ENCODE measurements around the gene PITPNC1. TPM values are rescaled to one million over a fixed set of nuclear protein-coding genes. Genes with fewer than 3 reads are reported as not detected.

Gene PITPNC1
- total and polyA plus RNA-seq, 2 of the 13 experiments (the other 11 are each of a cell fraction or from before 2014, with no cell fraction given) = 4.1 to 5.7 TPM

DNA sequence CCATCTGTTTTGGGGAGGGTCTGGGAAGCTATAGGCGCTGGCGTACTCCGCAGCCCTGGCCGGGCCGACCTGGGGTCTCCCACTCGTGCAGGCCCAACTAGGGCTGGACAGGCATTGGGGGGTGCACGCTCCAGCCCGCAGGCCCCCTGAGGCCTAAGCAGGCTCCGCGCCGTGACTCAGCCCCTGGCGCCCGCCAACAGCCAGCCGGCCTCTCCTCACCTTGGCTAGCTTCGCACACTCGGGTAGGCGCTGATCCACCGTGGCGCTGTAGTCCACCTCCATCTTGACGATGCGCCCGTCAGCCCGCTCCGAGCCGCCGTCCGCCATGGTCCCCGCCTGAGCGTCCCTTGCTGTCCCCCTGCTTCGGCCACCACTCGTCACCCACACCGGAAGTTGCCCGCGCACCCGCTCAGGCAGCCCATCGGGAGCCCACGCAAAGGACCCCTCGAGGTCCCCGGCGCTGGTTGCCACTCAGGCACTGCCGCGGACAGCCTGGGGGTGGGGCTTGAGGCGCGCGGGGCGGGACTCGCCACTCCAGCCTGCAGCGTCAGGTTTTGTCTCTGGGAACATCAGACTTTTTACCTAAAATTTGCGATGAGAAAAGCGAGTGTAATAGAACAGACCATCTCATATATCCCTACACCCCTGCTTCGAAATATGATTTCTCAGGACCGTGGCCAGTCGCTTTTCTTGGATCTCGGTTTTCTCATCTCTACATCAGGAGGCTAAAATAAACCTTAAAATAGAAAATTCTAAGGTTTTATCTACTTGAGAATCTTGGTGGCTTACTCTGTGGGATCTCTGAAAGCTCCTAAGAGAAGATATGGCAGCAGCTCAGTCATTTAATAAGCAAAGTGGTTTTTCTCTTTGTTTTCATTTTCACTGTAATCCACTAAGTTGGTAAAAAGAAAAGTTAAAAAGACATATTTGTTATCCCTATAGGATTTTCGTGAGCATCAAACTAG, 10.6 kb upstream of the PITPNC1 start, which contains the start of gene PSMD12 (continued):
- TF ChIP-seq, protein P1, sequence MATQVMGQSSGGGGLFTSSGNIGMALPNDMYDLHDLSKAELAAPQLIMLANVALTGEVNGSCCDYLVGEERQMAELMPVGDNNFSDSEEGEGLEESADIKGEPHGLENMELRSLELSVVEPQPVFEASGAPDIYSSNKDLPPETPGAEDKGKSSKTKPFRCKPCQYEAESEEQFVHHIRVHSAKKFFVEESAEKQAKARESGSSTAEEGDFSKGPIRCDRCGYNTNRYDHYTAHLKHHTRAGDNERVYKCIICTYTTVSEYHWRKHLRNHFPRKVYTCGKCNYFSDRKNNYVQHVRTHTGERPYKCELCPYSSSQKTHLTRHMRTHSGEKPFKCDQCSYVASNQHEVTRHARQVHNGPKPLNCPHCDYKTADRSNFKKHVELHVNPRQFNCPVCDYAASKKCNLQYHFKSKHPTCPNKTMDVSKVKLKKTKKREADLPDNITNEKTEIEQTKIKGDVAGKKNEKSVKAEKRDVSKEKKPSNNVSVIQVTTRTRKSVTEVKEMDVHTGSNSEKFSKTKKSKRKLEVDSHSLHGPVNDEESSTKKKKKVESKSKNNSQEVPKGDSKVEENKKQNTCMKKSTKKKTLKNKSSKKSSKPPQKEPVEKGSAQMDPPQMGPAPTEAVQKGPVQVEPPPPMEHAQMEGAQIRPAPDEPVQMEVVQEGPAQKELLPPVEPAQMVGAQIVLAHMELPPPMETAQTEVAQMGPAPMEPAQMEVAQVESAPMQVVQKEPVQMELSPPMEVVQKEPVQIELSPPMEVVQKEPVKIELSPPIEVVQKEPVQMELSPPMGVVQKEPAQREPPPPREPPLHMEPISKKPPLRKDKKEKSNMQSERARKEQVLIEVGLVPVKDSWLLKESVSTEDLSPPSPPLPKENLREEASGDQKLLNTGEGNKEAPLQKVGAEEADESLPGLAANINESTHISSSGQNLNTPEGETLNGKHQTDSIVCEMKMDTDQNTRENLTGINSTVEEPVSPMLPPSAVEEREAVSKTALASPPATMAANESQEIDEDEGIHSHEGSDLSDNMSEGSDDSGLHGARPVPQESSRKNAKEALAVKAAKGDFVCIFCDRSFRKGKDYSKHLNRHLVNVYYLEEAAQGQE (IDR thresholded peaks at IDR 0.05; ENCODE audit: borderline replicate concordance in 1 of 2, low read depth in 1 of 2, low read length in 2 of 2) = peak in 1 of 2 experiments; percentile 58; a peak in 1 of 4 replicates
- TF ChIP-seq ZNF713 (CRISPR knock-in tag; IDR thresholded peaks at IDR 0.05) (0 out of 2 replicates have a peak, but pooled peaks have one; percentile 63), SNAI1 (CRISPR knock-in tag; IDR thresholded peaks at IDR 0.05; ENCODE audit: borderline replicate concordance) (no peak), NFYB (CRISPR knock-in tag; IDR thresholded peaks at IDR 0.05) (peak; percentile 44), ZSCAN29 (CRISPR knock-in tag; conservative IDR thresholded peaks at IDR 0.05) (peak; percentile 94), RFXANK (CRISPR knock-in tag; IDR thresholded peaks at IDR 0.05) (0 out of 2 replicates have a peak, but pooled peaks have one; percentile 69), ZSCAN20 (CRISPR knock-in tag; IDR thresholded peaks at IDR 0.05; ENCODE audit: borderline replicate concordance) (0 out of 2 replicates have a peak, but pooled peaks have one; percentile 48), CHCHD3 (CRISPR knock-in tag; IDR thresholded peaks at IDR 0.05) (peak; percentile 99), ZNF496 (CRISPR knock-in tag; IDR thresholded peaks at IDR 0.05; ENCODE audit: insufficient replicate concordance) (no peak), ZNF83 (CRISPR knock-in tag; IDR thresholded peaks at IDR 0.05; ENCODE audit: borderline replicate concordance) (peak; percentile 97; the same call in 1 of the 2 replicates), ZMAT3 (CRISPR knock-in tag; conservative IDR thresholded peaks at IDR 0.05) (peak; percentile 98), KLF16 (CRISPR knock-in tag; IDR thresholded peaks at IDR 0.05) (peak; percentile 17 to 87; a peak in 2 of 4 replicates)
- TF ChIP-seq, protein P2, sequence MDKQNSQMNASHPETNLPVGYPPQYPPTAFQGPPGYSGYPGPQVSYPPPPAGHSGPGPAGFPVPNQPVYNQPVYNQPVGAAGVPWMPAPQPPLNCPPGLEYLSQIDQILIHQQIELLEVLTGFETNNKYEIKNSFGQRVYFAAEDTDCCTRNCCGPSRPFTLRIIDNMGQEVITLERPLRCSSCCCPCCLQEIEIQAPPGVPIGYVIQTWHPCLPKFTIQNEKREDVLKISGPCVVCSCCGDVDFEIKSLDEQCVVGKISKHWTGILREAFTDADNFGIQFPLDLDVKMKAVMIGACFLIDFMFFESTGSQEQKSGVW (CRISPR knock-in tag; IDR thresholded peaks at IDR 0.05; ENCODE audit: borderline replicate concordance) = 0 out of 2 replicates have a peak, but pooled peaks have one; percentile 5
- TF ChIP-seq, protein P3, sequence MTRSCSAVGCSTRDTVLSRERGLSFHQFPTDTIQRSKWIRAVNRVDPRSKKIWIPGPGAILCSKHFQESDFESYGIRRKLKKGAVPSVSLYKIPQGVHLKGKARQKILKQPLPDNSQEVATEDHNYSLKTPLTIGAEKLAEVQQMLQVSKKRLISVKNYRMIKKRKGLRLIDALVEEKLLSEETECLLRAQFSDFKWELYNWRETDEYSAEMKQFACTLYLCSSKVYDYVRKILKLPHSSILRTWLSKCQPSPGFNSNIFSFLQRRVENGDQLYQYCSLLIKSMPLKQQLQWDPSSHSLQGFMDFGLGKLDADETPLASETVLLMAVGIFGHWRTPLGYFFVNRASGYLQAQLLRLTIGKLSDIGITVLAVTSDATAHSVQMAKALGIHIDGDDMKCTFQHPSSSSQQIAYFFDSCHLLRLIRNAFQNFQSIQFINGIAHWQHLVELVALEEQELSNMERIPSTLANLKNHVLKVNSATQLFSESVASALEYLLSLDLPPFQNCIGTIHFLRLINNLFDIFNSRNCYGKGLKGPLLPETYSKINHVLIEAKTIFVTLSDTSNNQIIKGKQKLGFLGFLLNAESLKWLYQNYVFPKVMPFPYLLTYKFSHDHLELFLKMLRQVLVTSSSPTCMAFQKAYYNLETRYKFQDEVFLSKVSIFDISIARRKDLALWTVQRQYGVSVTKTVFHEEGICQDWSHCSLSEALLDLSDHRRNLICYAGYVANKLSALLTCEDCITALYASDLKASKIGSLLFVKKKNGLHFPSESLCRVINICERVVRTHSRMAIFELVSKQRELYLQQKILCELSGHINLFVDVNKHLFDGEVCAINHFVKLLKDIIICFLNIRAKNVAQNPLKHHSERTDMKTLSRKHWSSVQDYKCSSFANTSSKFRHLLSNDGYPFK (CRISPR knock-in tag; IDR thresholded peaks at IDR 0.05; ENCODE audit: borderline replicate concordance) = peak; percentile 95; the same call in 1 of the 2 replicates
- TF ChIP-seq, protein P4, sequence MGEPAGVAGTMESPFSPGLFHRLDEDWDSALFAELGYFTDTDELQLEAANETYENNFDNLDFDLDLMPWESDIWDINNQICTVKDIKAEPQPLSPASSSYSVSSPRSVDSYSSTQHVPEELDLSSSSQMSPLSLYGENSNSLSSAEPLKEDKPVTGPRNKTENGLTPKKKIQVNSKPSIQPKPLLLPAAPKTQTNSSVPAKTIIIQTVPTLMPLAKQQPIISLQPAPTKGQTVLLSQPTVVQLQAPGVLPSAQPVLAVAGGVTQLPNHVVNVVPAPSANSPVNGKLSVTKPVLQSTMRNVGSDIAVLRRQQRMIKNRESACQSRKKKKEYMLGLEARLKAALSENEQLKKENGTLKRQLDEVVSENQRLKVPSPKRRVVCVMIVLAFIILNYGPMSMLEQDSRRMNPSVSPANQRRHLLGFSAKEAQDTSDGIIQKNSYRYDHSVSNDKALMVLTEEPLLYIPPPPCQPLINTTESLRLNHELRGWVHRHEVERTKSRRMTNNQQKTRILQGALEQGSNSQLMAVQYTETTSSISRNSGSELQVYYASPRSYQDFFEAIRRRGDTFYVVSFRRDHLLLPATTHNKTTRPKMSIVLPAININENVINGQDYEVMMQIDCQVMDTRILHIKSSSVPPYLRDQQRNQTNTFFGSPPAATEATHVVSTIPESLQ (CRISPR knock-in tag; conservative IDR thresholded peaks at IDR 0.05) = 0 out of 2 replicates have a peak, but pooled peaks have one; percentile 87
